HG03095 (cell line): ENCODE data around the gene FKBP8.

Experiments
- ATAC-seq: cut with Tn5 transposase; IDR thresholded peaks from one replicate; pipeline ENCODE4 v1.9.1; 2021; ENCODE audit warnings: moderate library complexity; ENCODE audit not compliant: unreplicated experiment

FKBP8 gene

GRCh38 chr19:18503337-18503970, 39.9 kb downstream of the FKBP8 start:
- no peak for ATAC-seq

- ATAC-seq = no peak
Observed at GRCh38 chr19:18502638-18503294, 40.6 kb downstream of the FKBP8 start.

- no peak for ATAC-seq
Observed at GRCh38 chr19:18502246-18502637, 41.1 kb downstream of the FKBP8 start.

- no peak for ATAC-seq
Observed at GRCh38 chr19:18501832-18502231, 41.5 kb downstream of the FKBP8 start.

- ATAC-seq = no peak
Observed at GRCh38 chr19:18501351-18501750, 42.0 kb downstream of the FKBP8 start.

GRCh38 chr19:18500799-18501198, 42.6 kb downstream of the FKBP8 start:
- no peak for ATAC-seq

- ATAC-seq = no peak
Observed at GRCh38 chr19:18500376-18500775, 43.0 kb downstream of the FKBP8 start.

- ATAC-seq = no peak
Observed at GRCh38 chr19:18499055-18499775, 44.2 kb downstream of the FKBP8 start.

- no peak for ATAC-seq
Observed at GRCh38 chr19:18496980-18497256, 46.5 kb downstream of the FKBP8 start.

- ATAC-seq = no peak
Observed at GRCh38 chr19:18496167-18496979, 47.0 kb downstream of the FKBP8 start.

- ATAC-seq = no peak
Observed at GRCh38 chr19:18495204-18495911, 48.0 kb downstream of the FKBP8 start.

GRCh38 chr19:18494267-18494607, 49.1 kb downstream of the FKBP8 start:
- ATAC-seq = no peak

GRCh38 chr19:18493440-18494266, 49.7 kb downstream of the FKBP8 start:
- no peak for ATAC-seq

GRCh38 chr19:18491995-18492953, 51.1 kb downstream of the FKBP8 start:
- ATAC-seq = no peak

- no peak for ATAC-seq
Observed at GRCh38 chr19:18490728-18491127, 52.6 kb downstream of the FKBP8 start.

- ATAC-seq = no peak
Observed at GRCh38 chr19:18489627-18490184, 53.7 kb downstream of the FKBP8 start.

GRCh38 chr19:18488838-18489626, 54.3 kb downstream of the FKBP8 start:
- ATAC-seq = no peak

GRCh38 chr19:18488403-18488723, 55.0 kb downstream of the FKBP8 start:
- ATAC-seq = no peak
